Measurements from ENCODE around the gene UBE2E1.

UBE2E1 gene

GRCh38 chr3:23796518-23796917, 9.2 kb upstream of the UBE2E1 start:
- DNase-seq: no peak

GRCh38 chr3:23797491-23797890, 8.3 kb upstream of the UBE2E1 start:
- peak; percentile 12 for DNase-seq

GRCh38 chr3:23798456-23798855, 7.3 kb upstream of the UBE2E1 start:
- no peak for DNase-seq

- no peak for DNase-seq
Measured at GRCh38 chr3:23798876-23799275, 6.9 kb upstream of the UBE2E1 start.

- peak; percentile 8 for DNase-seq
Measured at GRCh38 chr3:23800731-23801130, 5.0 kb upstream of the UBE2E1 start.

DNA sequence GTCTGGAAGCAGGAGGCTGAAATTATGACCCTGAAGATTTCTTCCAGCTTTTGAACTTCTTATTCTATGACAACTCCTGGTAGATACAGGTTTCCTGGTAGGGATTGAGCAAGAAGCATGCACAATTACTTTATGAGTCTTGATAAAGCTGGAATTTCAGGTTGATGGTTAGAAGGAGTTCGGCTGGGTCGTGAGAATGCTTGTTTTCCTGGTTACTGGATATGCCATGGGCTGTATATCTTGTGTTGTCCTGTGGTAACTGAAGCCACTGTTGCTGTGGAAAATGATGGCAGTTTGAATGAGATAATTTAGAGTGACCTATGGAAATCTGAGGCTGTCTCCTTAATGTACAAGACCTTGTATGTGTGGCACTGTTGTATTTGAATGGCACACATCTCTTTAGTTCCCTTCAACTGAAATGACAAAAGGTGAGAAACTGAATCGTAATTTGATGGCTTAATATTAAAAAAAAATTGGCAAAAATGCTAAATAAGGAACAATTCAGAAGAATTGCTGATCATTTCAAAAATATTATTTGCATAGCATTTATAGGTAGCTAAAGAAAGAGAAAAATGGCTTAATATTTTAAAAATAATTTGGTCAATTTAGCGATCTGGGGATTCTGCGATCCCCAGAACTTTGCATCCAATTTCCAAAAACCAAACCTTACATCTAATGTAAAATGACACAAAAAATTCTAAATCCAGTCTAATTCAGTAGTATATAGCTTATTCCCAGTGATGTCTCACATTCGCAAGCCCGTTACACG, 1.1 kb upstream of the UBE2E1 start:
- DNase-seq: no peak

- peak; percentile 31 for DNase-seq
Measured at GRCh38 chr3:23805210-23805632, 534 bp upstream of the UBE2E1 start.

GRCh38 chr3:23806534-23807423, 1.0 kb downstream of the UBE2E1 start:
- DNase-seq: peak; percentile 46

DNA sequence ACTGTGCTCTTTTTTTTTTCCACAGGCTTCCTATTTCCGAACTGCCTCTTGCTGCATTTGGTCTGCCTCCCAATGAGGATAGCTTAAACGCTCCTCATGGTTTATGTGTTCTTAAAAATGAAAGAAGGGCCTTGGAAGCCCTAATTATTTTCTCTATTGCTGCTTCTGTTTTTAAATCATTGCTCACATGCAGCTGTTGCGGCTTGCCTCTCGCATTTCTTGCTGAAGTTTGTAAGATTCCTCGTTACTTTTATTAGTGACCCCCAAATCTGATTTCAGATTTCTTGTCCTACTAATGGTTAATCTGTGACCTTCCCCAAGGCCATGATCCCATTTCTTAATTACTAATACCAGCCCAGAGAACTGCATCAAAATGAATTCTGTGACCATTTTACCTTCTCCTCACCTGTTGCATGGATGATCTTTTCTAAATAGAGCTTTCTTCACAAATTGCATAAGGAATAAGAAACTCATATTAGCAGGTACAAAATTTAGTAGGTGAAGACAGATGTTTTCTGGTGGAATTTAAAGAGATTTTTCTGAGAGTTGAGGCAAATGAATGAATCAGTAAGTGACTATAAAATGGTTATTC, 1.8 kb downstream of the UBE2E1 start:
- no peak for DNase-seq

DNA sequence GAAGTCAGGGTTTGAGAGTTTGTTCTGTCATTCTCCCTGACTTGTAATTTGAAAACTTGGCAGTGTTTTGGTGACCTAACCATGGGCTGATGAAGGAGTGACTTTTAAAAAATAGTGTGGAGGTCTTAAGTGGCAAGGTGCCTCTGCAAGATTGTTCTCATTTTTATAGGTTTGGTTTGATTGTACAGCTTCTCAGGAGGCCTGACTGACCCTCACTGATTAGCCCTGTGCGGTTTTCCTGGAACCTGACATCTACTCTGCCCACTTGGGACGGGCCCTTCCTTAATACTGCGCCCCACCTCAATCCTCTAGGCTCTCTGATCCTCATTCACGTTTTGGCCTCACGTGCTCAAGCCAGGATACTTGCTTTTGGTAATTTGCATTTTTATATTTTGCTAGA, 2.8 kb downstream of the UBE2E1 start:
- DNase-seq: peak; percentile 10

GRCh38 chr3:23809294-23809693, 3.5 kb downstream of the UBE2E1 start:
- no peak for DNase-seq

DNA sequence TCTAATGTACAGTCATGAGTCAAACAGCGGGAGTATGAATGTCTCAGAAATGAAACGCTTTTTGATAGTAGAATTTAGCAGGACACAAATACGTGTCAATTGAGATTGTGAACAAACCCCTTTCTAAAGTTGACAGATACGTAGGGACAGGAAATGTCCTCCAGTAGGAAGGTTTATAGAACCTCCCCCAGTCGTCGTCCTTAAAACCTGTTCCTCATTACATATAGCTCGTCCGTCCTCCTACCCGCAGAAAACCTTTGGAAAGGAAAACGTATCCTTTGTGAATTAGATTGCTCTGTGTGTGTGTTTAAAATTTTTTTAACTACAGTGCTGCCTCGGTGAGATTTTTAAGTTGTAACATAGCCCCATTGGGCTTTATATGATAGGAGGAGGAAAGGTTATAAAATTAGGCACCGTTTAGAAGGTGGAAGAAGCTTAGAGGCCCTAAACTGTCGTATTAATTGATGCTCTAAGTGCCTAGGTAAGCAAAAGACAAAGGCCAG, 4.1 kb downstream of the UBE2E1 start:
- DNase-seq: peak; percentile 49

DNA sequence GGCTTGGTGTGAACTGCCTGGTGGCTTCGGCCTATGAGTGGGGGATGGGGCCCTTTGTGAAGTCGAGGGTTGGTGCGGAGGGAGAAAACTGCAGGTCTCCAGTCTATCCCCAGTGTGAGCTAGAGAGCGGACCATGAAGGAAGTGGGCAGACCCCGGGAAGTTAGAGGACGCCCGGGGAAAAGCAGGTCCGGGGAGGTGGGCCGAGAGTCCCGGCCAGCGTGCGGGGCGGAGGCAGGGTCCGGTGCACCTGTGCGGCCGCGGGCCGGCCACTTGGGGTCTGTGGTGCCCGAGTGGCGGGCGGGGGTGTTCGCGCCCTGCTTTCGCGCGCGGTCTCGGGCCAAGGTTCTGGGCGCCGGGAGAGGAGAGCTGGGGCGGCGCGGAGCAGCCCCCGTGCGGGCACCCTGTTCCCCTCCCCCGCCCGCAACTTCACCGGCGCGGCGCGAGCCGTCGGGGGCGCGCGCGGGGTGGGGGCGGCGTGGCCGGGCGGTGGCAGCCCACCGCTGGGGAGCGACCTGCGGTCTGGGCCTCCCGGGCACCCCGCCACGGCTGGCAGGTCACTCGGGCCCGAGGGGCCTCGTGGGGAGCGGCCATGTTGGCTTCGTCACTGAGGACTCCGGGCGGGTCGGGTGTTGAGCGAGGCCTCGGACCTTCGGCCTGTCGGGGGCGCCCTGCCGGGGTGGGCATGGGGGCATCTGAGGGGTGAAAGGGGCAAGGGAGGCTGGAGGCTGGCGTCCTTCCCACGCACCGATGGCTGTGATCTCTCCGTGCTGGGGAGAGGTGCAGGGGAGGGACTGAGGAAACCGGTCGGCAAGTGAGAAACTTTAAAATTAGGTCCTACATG, 4.8 kb downstream of the UBE2E1 start:
- DNase-seq: peak; percentile 87

- DNase-seq: peak; percentile 48
Measured at GRCh38 chr3:23811185-23811527, 5.4 kb downstream of the UBE2E1 start.

GRCh38 chr3:23811919-23812318, 6.2 kb downstream of the UBE2E1 start:
- peak; percentile 60 for DNase-seq

GRCh38 chr3:23815879-23816278, 10.1 kb downstream of the UBE2E1 start:
- DNase-seq: no peak

DNA sequence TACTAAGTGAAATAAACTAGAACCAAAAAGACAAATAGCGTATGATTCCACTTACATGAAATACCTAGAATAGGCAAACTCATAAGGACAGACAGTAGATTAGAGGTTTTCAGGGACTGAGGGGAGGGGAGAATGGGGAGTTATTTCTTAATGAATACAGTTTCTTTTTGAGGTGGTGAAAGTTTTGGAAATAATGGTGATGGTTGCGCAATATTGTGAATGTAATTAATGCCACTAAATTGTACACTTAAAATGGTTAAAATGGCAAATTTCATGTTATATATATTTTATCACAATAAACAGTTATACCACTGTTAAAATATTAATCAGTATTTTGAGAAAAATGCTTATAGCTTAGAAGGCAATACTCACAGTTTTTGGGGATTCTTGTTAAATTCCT, 11.0 kb downstream of the UBE2E1 start:
- no peak for DNase-seq

DNA sequence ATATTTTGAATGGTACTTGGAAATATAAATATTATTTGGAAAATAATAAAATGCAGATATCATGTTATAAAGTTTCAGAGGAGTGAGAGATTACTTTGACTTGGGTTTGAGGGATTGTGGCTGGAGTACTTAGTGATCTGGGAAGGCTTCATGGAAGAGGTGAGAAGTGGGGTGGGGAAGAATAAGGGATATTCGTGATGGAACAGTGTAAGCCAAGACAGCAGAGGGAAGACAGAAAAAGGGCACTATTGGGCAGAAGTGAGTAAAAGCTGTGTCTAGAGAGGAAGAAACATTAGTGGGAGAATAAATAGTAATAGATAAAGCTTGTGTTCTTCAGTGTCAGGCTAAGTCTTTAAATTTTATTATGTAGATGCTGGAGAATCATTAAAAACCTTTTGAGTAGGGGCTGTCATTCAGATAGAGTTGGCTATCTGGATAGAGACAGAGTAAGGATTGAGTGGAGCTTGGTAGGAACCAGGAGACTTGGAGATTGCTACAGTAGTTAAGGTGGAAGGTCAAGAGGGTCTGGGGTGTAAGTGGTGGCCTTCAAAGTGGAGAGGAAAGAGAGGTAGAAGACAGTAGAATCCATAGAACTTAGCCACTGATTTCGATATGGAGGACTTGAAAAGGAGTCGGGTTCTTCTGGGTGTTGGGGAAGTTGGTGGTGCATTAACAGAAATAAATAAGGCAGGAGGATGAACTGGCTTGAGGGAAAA, 11.9 kb downstream of the UBE2E1 start:
- DNase-seq: no peak

DNA sequence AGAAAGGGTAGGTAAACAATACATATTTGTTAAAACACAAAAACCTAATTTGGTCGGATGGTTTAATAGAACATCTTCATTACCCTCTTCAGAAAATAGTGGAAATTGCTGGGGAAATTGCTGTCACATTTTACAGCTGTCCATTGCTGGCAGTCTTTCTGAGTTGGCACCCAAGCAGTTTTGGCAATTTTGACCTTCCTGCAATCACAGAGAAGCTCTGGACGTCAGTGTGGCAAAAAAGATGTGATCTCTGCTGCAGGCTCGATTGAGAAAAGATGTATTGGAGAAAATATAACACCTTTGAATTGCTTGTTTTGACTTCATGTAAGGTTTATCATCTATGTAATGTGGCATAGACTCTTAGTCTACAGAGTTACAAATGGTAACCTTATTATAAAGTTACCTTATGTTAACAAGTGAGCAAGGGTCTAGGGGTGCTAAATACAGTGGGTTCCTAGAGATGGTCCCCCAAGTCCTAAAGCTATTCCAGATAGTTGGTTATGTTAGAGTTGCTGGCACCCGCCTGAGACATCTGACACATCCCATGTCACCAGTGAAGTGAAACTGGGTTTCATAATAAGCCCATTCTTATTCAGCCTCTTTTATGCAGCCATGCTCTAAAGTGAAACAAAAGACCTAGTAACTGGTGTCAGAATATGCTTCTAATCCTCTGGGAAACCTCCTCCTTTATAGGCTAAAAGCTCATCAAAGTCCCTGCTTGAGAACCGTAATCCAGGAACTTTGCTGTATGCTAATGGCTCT, 14.0 kb downstream of the UBE2E1 start:
- DNase-seq: no peak

DNA sequence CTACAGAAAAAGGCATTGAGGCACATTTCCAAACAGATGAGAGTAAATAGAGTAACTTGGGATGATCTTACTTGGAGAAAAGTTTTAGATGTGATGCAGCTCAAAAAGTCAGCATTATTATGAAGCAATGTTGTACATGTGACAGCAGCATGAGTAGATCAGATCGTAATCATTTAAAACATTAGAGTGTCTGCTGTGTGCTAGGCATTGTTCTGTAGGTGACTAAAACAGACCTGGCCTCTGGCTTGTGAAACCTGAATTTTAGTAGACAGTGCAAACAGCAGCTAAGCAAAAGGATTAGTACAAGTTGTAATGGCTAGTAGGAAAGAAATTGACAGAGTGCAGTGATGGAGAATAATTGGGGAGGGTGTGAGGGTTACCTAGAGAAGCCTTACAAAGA, 15.1 kb downstream of the UBE2E1 start:
- no peak for DNase-seq

GRCh38 chr3:23821858-23822257, 16.1 kb downstream of the UBE2E1 start:
- DNase-seq: no peak
